T-helper 2 cell treated with Interferon-gamma antibody and Interleukin-4, amounts not matched to agents 5 μg/mL and 100 μg/mL, for 36 hours (primary cell): ENCODE measurements around the gene RTL10.

ENCODE experiments used
- DNase-seq: peaks from one replicate; pipeline ENCODE4 v3.0.0; 2021; ENCODE audit warnings: low spot score
- H3K27ac Mint-ChIP-seq: one replicate; pipeline ENCODE4 v1.8.0; 2021; ENCODE audit warnings: mild to moderate bottlenecking, mixed read lengths
- H3K27me3 Mint-ChIP-seq: one replicate; pipeline ENCODE4 v1.8.0; 2021; ENCODE audit warnings: low read depth, mixed read lengths
- H3K36me3 Mint-ChIP-seq: one replicate; pipeline ENCODE4 v1.8.0; 2021; ENCODE audit warnings: low read depth, mixed read lengths
- H3K4me1 Mint-ChIP-seq: one replicate; pipeline ENCODE4 v1.8.0; 2021; ENCODE audit warnings: low read depth, mixed read lengths
- H3K4me3 Mint-ChIP-seq: one replicate; pipeline ENCODE4 v1.8.0; 2022; ENCODE audit warnings: mild to moderate bottlenecking, moderate library complexity, mixed read lengths
- H3K9me3 Mint-ChIP-seq: one replicate; pipeline ENCODE4 v1.8.0; 2021; ENCODE audit warnings: mixed read lengths

The RTL10 gene

DNA sequence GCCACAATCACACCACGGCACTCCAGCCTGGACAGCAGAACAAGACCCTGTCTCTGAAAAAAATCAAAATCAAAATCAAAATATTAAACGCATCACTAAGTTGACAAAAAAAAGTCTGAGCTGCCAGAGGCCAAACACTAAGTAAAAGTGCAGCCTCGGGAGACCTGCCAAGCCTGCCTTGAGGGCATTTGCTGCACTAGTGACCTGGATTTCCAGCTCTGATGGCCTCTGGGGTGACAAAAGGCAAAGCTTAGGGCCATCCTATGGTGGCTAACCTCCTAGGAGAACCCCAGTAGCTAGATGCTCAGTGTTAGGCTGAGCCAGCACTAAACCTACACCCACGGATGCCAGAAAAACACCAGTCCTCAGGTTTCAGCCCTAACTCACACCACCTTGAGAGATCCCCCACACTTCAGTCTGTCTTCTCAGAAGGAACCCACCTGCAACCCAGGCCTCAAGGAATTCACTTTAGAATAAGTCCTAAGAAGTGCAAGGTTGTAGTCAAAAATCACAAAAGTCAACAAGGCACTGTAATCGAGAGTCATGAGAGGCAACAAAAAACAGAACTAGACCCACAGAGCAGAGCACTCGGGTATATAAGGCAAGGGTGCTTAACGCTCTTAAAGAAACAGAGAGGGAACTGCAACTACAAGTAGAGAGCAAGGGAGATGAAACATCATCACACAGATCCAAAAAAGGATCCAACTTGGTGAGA lies 28.6 kb downstream of the RTL10 start:
- Mint-ChIP-seq H3K27ac (no peak overlapping the region), H3K36me3 (no peaks in the 10 kb centered on the region), H3K27me3 (no peaks in the 10 kb centered on the region), H3K4me1 (no peaks in the 10 kb centered on the region), H3K4me3 (no peak overlapping the region), H3K9me3 (no peaks in the 10 kb centered on the region)
- DNase-seq, result no peak

DNA sequence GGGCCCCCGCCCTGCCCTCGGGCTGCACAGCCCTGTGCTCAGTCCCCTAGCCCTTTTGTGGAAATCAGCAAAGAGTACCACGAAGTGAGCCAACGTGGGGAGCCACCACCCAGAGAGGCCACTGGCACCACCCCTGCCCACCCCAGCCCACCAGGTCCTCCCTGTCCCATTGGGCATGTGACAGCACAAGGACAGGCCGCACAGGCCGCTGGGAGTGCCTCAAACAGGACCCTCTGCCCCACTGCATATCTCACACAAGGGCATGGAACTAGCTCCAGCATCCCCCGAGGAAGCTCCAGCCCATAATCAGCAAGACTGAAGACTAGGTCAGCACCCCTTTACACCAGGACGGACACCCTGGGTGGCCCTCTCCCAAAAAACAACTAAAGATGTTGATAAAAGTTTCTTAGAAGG lies 29.7 kb downstream of the RTL10 start:
- Mint-ChIP-seq H3K4me3 (no peak overlapping the region), H3K27me3 (no peaks in the 10 kb centered on the region), H3K4me1 (no peaks in the 10 kb centered on the region), H3K27ac (no peak overlapping the region), H3K36me3 (no peaks in the 10 kb centered on the region), H3K9me3 (no peaks in the 10 kb centered on the region)
- DNase-seq, result no peak

DNA sequence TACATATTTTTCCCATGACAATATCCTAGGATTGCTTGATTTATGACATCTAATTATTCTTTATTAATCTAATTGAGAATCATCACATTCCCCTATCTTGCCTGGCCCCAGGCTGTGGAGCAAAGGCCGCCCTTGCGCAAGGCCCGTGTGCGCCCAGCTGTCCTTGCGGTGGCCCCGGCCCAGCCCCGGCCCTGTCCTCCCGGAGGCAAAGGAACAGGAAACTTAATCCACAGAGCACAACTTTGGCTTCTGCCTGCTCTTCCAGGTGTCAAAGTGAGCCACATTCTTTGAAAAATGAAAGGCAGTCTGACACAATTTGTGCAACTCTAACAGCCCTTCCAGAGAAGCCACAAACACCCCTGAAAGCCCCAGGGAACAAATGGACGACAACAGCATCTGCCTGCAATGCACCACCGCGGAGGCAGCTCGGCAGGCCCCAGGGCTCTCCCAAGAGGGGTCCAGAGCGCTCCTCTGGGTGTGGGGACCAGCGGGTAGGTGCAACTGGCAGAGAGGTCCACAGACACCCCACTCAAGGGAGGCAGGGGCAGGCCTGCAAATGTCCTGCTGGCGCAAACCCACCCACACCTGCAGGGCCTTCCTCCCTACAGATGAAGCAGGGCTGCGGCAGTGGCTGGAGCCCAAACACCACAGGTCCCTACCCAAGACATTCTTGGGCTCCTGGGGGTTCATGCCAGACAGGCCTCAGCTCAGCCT lies 30.3 kb downstream of the RTL10 start:
- no peaks in the 10 kb centered on the region for H3K27me3 Mint-ChIP-seq
- DNase-seq, result no peak
- no peak overlapping the region for H3K4me3 Mint-ChIP-seq
- no peaks in the 10 kb centered on the region for H3K4me1 Mint-ChIP-seq
- no peaks in the 10 kb centered on the region for H3K9me3 Mint-ChIP-seq
- H3K36me3 Mint-ChIP-seq, result no peaks in the 10 kb centered on the region
- H3K27ac Mint-ChIP-seq, result no peak overlapping the region

DNA sequence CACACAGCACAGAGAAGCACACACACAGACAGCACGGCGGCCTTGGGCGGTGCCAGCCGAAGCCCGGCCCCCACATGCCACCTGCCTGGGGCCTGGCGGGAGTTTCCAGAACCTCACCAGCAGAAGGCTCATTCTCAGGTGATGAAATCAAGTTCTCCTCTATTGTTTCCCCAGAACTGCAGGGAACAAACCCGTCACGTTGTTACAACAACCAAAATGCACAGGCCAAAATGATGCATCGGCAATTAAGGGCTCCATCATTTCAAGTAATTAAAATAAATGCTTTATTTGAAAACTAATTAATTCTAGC lies 30.8 kb downstream of the RTL10 start:
- Mint-ChIP-seq H3K27me3 (no peaks in the 10 kb centered on the region), H3K36me3 (no peaks in the 10 kb centered on the region), H3K9me3 (no peaks in the 10 kb centered on the region), H3K27ac (no peak overlapping the region), H3K4me3 (no peak overlapping the region), H3K4me1 (no peaks in the 10 kb centered on the region)
- no peak for DNase-seq

DNA sequence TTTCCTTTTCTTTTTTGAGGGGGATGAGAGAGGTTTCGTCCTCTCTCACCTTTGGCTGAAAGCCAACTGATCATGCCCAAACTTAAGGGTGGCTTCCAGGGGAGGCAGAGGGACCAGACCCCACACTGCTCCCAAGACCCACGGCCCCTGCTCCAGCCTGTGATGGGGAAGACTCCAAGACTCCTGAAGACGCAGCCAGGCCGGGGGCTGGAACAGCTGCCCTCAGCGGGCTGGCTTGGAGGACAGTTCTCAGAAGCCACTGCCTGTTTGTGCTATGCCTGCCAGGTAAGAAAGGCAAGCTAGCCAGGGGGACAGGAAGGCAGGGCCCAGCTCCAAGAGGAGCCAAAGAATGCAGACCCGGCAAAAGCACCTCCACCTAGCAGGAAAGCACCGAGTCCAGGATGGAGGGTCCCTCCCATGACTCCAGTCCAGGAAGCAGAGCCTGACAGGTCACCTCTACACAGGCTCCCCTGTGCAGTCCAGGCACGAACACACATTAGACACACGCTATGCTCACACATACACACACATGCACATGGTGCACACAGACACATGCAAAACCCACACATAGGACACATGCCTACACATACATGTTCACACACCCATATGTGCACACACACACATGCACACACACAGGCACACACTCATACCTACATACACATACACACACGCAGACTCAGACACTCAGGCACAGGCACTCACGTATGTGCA lies 31.3 kb downstream of the RTL10 start:
- Mint-ChIP-seq H3K27ac (no peak overlapping the region), H3K27me3 (no peaks in the 10 kb centered on the region), H3K36me3 (no peaks in the 10 kb centered on the region), H3K4me1 (no peaks in the 10 kb centered on the region), H3K4me3 (no peak overlapping the region), H3K9me3 (no peaks in the 10 kb centered on the region)
- no peak for DNase-seq

DNA sequence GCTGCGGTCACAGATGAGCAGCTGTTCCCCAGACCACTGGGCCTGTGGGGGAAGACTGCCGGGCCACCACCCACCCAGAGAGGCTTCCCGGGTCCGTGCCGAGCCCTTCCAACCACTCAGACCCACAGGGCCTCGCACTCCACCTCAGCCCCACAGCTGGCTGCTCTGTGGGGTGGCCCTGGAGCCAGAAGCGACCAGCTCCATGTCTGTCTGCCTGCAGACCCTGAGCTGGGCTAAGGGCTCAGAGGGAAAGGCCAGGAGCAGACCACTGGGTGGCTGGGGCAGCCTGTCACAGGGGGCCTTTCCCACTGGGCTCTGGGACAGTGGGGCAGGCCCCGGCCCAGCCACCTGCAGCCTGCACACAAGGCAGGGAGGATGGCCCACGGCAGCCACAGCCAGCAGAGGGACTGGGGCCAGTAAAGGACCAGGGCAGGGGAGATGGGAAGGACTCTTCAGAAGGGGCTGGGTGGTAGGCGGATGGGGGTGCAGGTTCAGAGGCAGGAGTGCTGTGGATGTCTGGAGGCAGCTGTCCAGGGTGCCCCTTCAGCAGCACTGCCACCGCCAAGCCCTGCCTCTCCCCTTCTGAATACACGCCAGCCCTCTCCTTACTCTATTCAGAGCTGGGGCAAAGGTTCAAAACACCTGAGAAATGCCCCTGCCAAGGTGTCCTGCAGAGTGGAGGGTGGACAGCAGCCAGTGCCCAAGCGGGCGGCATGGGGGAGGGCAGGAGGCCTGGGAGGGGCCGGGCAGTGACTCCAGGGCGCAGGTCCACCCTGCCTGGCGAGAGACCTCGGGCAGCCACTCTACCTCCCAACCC lies 32.2 kb downstream of the RTL10 start:
- DNase-seq, result no peak
- Mint-ChIP-seq H3K36me3 (no peaks in the 10 kb centered on the region), H3K9me3 (no peaks in the 10 kb centered on the region), H3K27ac (no peak overlapping the region), H3K4me3 (no peak overlapping the region), H3K27me3 (no peaks in the 10 kb centered on the region), H3K4me1 (no peaks in the 10 kb centered on the region)

DNA sequence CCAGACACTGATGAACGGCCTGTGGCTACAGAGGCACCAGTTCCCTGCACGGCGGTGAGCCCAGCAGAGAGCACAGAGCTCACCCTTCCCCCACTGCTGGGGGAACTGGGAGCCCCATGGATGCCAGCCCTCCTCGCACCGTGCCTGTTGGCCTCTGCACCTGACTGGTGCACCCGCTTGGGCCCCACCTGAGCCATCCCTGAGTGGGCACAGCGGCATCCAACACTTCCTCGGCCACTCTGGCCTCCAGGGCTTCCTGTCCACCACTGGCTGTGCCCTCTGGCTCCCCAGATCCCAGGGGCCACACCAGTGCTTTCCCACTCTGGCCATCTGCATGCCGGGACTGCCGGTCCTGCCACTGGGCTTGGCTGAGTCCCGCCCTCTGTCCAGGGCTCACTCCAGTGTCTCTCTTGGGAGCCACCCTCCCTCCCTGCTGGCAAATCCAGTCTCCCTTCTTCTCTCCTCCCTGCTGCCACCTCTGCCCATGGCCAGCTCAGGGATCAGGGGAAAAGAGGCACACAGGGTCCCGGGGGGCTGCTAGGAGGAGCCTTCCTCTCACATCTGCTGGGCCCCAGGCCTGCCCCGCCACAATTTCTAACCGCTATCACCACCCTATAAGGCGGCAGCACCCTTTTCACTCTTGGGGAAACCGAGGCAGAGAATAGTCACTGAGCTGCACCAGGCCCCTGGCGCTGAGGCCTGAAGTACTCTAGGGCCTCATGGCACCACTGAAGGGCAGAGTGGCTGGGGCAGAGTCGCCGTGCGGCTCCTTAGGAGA lies 33.0 kb downstream of the RTL10 start:
- H3K36me3 Mint-ChIP-seq, result no peaks in the 10 kb centered on the region
- no peak overlapping the region for H3K4me3 Mint-ChIP-seq
- no peak overlapping the region for H3K27ac Mint-ChIP-seq
- H3K27me3 Mint-ChIP-seq, result no peaks in the 10 kb centered on the region
- H3K9me3 Mint-ChIP-seq, result no peaks in the 10 kb centered on the region
- no peak for DNase-seq
- no peaks in the 10 kb centered on the region for H3K4me1 Mint-ChIP-seq

DNA sequence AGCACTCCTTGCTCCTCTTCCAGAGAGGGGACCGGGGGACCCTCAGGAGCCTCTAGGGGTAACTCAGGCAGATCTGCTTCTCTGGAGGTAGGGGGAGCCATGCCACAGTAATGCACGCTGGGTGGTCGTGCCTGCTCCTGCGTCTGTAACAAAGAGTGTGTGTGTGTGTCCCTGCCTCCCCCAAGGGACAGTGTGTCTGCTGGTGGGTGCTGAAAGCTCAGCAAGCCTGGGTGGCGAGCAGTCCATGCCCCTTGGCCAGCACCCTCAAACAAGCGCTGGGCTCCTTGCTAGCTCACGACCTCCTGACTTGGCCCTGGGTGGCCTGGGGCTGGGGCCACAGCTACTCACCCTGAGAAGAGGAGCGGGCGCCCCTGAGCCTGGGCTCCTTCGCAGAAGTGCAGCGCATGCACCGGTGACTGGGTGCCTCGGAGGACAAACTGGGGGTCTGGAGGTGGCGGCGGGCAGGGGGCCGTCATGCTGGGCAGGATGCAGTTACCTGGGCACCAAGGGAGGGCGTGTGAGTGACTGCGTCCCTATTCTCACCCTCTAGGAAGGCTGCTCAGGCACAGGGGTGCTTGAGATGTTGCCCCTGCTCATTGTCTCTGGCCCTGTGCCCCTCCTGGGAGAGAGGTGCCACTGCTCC lies 33.7 kb downstream of the RTL10 start:
- H3K27me3 Mint-ChIP-seq, result no peaks in the 10 kb centered on the region
- no peak overlapping the region for H3K27ac Mint-ChIP-seq
- H3K9me3 Mint-ChIP-seq, result no peaks in the 10 kb centered on the region
- no peaks in the 10 kb centered on the region for H3K4me1 Mint-ChIP-seq
- no peaks in the 10 kb centered on the region for H3K36me3 Mint-ChIP-seq
- H3K4me3 Mint-ChIP-seq, result no peak overlapping the region
- DNase-seq, result no peak

DNA sequence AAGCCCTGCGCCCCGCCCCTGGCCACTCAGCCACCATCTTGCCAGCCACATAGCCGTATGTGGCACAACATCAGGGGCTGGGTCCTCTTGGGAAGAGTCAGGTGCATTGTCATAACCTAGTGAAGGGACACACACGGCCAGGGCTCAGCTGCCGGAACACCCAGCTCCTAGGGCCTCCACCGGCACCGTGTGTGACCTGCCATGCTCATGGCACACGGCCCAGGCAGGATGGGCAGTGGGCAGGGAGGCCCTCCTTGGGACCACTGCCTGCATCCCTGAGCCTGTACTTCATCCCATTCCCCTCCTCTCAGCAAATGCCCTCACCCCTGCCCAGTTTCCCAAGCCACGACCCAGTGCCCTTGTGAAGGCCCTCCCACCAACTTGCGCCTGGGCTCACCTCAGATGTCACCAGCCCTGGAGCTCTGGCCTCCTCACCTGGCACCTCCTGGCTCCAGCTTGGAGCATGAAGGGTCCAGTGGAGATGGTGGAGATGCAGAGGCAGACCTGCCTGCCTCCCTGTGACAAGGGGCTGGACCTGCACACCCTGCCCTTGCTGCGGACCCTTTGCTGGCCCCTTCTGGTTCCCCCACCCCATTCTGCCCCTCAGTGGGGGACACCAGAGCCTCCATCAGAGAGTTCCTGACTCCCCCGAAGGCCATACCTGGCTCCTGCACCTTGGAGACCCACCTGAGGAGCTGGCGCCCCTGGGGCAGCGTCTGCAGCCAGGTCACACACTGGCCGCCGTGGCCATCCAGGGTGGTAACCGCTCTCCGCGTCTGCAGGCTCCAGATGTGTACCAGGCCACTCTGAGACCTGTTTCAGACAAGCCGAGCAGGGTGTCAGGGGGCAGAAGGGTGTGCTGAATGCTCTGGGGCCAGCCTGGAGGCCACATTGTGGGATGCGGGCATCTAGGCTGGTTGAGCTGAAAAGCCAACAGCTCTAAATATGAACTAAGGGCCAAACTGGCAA lies 34.5 kb downstream of the RTL10 start:
- Mint-ChIP-seq H3K27me3 (no peaks in the 10 kb centered on the region), H3K4me3 (no peak overlapping the region), H3K36me3 (no peaks in the 10 kb centered on the region), H3K9me3 (no peaks in the 10 kb centered on the region), H3K4me1 (no peaks in the 10 kb centered on the region), H3K27ac (no peak overlapping the region)
- DNase-seq, result no peak

DNA sequence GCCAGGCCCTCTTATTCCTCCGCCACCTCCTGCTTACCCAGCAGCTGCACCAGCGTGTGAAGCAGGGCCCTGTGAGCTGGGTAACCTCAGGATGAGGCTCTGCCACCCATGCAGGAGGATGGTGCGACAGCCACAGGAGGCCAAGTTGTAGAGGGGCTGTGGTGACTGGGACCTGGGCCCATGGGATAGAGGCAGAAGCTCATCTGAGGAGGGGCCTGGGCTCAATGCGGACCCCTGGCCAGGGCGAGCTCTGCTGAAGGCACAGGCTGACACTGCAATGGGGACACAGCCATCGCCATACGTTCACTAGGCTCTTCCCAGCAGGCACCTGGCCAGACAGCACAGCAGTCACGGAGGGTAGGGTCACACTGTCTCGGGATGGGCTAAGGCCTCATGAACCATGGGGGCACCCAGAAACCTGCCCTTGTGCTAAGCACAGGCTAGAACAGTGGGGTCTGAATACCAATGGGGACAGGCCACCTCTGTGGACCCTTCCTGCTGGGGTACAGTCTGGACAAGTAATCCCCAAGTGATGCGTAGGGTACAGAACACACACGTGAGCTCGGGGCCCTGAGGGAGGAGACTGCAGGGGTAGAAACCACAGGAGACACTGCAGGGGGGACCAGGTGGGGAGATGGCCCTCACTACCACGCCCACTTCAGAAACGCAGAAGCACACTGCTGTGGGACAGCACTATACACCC lies 35.3 kb downstream of the RTL10 start:
- no peaks in the 10 kb centered on the region for H3K4me1 Mint-ChIP-seq

DNA sequence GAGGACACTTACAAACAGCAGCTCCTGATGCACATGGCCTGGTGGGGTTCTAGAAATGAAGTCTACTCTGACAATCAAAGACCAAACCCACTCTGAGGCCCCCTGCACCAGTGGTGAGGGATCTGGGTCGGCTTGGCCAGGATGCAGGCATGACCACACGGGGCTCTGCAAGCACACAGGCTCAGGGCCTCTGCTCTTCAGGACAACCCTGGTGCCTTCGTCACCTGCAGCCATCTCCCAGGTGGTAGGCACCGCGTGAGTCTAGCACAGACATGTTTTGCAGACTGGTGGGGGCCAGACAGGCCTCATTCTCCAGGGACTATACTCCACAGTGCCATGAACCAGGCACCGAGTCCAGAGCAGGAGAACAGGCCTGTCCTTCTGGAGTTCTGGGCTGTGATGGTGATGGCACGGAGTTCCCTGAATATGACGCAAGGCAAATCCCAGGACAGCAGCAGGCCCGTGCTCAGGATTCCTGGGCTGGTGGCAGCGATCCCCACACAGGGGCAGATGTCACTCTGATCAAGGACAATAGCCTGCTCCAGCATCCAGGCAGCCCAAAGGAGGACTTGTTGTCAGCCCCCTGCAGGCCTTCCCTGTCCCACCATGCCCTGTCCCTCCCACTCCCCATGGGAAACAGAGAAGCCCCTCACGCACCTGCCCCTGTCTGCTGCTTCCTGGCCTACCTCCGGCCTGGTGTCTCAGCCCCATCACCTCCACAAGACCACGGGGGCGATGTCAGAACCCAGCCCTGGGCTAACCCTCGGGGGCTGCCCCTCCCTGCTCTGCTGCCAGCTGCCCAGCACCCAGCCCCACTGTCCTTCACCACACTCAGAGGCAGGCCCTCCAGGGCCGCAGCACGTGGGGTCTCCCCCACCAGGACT lies 36.1 kb downstream of the RTL10 start:
- Mint-ChIP-seq H3K9me3 (no peaks in the 10 kb centered on the region), H3K4me3 (no peak overlapping the region), H3K27ac (no peak overlapping the region)

More for the DNA sequence above, 35.3 kb downstream of the RTL10 start:
- no peaks in the 10 kb centered on the region for H3K9me3 Mint-ChIP-seq
- no peak overlapping the region for H3K4me3 Mint-ChIP-seq
- no peak for DNase-seq
- H3K36me3 Mint-ChIP-seq, result no peaks in the 10 kb centered on the region
- H3K27me3 Mint-ChIP-seq, result no peaks in the 10 kb centered on the region
- no peak overlapping the region for H3K27ac Mint-ChIP-seq

More for the DNA sequence above, 36.1 kb downstream of the RTL10 start:
- Mint-ChIP-seq H3K4me1 (no peaks in the 10 kb centered on the region), H3K36me3 (no peaks in the 10 kb centered on the region), H3K27me3 (no peaks in the 10 kb centered on the region)
- DNase-seq, result no peak
